ENCODE measurements around the gene LRRC45.

The LRRC45 gene

GRCh38 chr17:82006468-82007227 is 16.5 kb upstream of the LRRC45 start:
- H3K27me3 ChIP-seq (ENCODE audit: insufficient read depth, low read depth, severe bottlenecking), result no peaks in the 10 kb centered on the region
- H3K9me3 ChIP-seq (ENCODE audit: severe bottlenecking), result no peaks in the 10 kb centered on the region
- DNase-seq, result peak; percentile 76
- H3K4me3 ChIP-seq (ENCODE audit: low read depth, low read length), result no peak overlapping the region
- peak overlapping the region; percentile 56 for H3K27ac ChIP-seq
- H3K36me3 ChIP-seq, result peaks cover 12% of the 10 kb centered on the region
- TF ChIP-seq CTCF (IDR thresholded peaks at IDR 0.05; ENCODE audit: low read depth, low read length), result no peak

DNA sequence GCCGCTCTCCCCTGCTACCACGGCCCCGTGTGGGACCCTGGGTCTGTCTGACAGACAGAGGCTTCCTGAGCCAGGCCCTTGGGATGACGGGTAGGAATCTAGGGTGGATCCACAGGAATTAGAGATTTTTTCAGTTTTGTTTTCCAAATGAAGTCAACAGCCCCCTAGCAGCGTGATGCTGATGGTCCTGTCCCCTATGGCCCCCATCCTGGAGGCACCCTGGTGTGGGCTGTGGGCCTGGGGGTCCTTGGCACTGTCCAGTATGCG is 15.9 kb upstream of the LRRC45 start:
- Histone ChIP-seq H3K36me3 (peaks cover 17% of the 10 kb centered on the region), H3K4me3 (ENCODE audit: low read depth, low read length) (no peak overlapping the region), H3K27ac (peak overlapping the region; percentile 56), H3K9me3 (ENCODE audit: severe bottlenecking) (no peaks in the 10 kb centered on the region), H3K27me3 (ENCODE audit: insufficient read depth, low read depth, severe bottlenecking) (no peaks in the 10 kb centered on the region)
- no peak for TF ChIP-seq CTCF (IDR thresholded peaks at IDR 0.05; ENCODE audit: low read depth, low read length)
- DNase-seq, result no peak

DNA sequence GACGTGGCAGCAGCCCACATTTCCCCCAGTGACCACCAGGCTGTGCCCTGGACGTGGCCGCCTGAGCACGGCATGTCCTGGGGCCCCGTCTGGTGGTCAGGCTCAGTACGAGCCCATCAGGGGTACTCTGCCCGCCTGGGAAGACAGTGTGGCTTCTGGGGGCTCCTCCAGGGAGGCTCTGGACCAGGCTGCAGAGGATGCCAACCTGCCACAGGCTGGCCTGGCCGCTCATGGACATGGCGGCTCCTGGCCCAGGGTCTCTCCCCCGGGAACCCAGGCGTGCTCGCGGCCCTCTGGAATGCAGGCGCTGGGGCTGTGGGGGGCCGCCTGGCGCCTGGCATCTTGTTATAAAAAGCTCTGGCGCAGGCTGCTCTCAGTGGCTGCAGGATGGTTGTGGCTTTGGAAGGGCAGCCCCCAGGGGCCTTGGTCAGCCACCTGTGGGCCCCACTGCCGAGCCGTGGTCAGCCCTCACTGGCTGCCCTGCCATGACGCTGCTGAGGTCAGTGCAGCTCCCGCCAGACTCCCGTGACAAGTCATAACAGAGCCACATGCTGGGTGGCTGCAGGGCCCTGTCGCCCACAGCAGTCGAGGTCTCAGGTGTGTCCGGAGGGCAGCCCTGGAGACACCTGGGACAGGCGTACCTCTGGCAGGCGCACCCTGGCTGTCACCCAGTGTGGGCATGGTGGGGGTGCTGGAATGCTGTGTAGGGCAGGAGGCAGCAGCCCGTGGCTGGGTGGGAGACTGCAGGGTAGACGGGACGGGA is 15.4 kb upstream of the LRRC45 start:
- peak overlapping the region; percentile 56 for H3K27ac ChIP-seq

GRCh38 chr17:82008258-82008940 is 14.7 kb upstream of the LRRC45 start:
- no peaks in the 10 kb centered on the region for H3K27me3 ChIP-seq (ENCODE audit: insufficient read depth, low read depth, severe bottlenecking)
- DNase-seq, result no peak
- no peak overlapping the region for H3K4me3 ChIP-seq (ENCODE audit: low read depth, low read length)
- peaks cover 21% of the 10 kb centered on the region for H3K36me3 ChIP-seq
- no peak for TF ChIP-seq CTCF (IDR thresholded peaks at IDR 0.05; ENCODE audit: low read depth, low read length)
- no peaks in the 10 kb centered on the region for H3K9me3 ChIP-seq (ENCODE audit: severe bottlenecking)
- H3K27ac ChIP-seq, result no peak overlapping the region

More for the DNA sequence above, 15.4 kb upstream of the LRRC45 start:
- no peaks in the 10 kb centered on the region for H3K27me3 ChIP-seq (ENCODE audit: insufficient read depth, low read depth, severe bottlenecking)
- H3K36me3 ChIP-seq, result peaks cover 17% of the 10 kb centered on the region
- no peaks in the 10 kb centered on the region for H3K9me3 ChIP-seq (ENCODE audit: severe bottlenecking)
- no peak overlapping the region for H3K4me3 ChIP-seq (ENCODE audit: low read depth, low read length)
- peak; percentile 37 for TF ChIP-seq CTCF (IDR thresholded peaks at IDR 0.05; ENCODE audit: low read depth, low read length)
- no peak for DNase-seq

DNA sequence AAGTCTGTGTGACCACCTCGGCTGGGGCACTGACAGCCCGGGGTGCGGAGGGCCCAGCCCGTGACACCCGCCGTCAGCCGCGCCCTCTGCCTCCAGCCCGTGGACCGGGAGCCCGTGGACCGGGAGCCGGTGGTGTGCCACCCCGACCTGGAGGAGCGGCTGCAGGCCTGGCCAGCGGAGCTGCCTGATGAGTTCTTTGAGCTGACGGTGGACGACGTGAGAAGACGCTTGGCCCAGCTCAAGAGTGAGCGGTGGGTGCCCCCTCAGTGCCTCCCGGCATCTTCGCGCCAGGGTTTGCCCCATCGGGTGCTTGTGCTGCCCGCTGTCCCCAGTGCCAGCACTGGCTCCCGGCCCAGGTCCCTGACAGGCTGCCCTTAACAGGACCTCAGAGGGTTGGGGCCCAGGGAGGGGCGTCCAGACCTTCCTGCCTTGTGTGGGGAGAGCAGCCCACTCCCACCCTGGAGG is 14.1 kb upstream of the LRRC45 start:
- Histone ChIP-seq H3K27me3 (ENCODE audit: insufficient read depth, low read depth, severe bottlenecking) (no peaks in the 10 kb centered on the region), H3K36me3 (peaks cover 21% of the 10 kb centered on the region), H3K4me3 (ENCODE audit: low read depth, low read length) (no peak overlapping the region), H3K9me3 (ENCODE audit: severe bottlenecking) (no peaks in the 10 kb centered on the region), H3K27ac (no peak overlapping the region)
- no peak for TF ChIP-seq CTCF (IDR thresholded peaks at IDR 0.05; ENCODE audit: low read depth, low read length)
- DNase-seq, result no peak

Measured in WERI-Rb-1 (cell line).